ENCODE results near the gene DDX1.

DNA sequence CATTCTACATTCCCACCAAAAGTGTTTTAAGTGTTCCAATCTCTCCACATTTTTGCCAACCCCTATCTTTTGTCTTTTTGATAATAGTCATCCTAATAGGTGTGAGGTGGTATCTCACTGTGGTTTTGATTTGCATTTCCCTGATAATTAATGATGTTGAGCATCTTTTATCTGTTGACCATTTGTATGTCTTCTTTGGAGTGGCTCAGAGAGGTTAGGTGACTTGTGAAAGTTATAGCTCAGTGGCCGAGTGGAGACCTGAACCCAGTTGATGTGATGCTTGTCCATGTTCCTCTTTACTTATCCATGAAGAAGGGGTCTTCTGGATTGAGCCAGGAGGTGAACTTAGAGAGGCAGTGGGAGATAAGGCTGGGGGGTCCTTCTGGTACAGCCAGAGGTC, 78.8 kb downstream of the DDX1 start:
- TF ChIP-seq, protein P1, sequence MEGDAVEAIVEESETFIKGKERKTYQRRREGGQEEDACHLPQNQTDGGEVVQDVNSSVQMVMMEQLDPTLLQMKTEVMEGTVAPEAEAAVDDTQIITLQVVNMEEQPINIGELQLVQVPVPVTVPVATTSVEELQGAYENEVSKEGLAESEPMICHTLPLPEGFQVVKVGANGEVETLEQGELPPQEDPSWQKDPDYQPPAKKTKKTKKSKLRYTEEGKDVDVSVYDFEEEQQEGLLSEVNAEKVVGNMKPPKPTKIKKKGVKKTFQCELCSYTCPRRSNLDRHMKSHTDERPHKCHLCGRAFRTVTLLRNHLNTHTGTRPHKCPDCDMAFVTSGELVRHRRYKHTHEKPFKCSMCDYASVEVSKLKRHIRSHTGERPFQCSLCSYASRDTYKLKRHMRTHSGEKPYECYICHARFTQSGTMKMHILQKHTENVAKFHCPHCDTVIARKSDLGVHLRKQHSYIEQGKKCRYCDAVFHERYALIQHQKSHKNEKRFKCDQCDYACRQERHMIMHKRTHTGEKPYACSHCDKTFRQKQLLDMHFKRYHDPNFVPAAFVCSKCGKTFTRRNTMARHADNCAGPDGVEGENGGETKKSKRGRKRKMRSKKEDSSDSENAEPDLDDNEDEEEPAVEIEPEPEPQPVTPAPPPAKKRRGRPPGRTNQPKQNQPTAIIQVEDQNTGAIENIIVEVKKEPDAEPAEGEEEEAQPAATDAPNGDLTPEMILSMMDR (IDR thresholded peaks at IDR 0.05) = no peak
- TF ChIP-seq POLR2A (IDR thresholded peaks at IDR 0.05) = no peak

Measured in breast epithelium (tissue), 3 donors.